Measurements from ENCODE around the gene EPHA7.

DNA sequence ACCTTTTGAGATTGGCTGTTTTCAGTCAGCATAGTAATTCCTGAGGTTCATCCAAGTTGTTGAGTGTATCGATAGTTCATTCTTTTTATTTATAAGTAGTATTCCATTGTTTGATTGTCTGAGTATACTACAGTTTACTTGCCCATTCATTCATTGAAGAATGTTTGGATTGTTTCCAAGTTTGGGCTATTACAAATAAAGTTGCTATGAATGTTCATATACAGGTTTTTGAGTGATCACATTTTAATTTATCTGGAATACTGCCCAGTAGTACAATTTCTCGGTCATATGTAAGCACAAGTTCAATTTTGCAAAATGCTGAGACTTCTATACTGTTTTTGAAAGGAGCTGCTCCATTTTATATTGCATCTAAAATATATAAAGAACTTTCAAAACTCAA, 14.2 kb upstream of the EPHA7 start:
- TF ChIP-seq, protein P1, sequence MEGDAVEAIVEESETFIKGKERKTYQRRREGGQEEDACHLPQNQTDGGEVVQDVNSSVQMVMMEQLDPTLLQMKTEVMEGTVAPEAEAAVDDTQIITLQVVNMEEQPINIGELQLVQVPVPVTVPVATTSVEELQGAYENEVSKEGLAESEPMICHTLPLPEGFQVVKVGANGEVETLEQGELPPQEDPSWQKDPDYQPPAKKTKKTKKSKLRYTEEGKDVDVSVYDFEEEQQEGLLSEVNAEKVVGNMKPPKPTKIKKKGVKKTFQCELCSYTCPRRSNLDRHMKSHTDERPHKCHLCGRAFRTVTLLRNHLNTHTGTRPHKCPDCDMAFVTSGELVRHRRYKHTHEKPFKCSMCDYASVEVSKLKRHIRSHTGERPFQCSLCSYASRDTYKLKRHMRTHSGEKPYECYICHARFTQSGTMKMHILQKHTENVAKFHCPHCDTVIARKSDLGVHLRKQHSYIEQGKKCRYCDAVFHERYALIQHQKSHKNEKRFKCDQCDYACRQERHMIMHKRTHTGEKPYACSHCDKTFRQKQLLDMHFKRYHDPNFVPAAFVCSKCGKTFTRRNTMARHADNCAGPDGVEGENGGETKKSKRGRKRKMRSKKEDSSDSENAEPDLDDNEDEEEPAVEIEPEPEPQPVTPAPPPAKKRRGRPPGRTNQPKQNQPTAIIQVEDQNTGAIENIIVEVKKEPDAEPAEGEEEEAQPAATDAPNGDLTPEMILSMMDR (IDR thresholded peaks at IDR 0.05) = no peak
- TF ChIP-seq EZH2 (IDR thresholded peaks at IDR 0.05) = no peak

Data from neural progenitor cell (in vitro differentiated cells).